ENCODE measurements around the gene DISP3.

DNA sequence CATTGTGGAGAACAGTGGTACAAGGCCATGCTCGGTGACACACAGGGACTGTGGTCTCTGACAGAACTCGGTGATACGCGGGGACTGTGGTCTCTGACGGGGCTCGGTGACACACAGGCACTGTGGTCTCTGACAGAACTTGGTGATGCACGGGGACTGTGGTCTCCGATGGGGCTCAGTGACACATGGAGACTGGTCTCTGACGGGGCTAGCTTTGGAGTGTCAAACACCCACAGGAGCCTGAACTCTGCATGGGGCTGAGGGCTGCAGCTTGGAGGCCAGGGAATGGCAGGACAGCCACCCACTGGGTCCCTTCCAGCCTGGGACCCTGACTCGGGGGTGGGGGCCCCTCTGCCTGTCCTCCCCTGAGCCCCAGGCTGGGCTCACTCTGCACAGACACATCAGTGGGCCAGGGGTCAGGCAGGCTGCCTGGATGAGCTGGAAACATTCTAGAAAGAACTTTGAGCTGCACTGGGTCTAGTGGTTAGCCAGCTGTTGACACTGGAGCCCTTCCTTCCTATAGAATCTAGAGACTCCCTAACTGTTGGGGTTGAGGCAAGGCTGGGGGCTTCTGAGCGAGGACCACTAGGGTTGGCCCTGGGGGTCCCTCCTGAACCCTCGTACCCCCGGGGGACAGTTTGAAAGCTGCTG lies 49.8 kb downstream of the DISP3 start:
- TF ChIP-seq, protein P1, sequence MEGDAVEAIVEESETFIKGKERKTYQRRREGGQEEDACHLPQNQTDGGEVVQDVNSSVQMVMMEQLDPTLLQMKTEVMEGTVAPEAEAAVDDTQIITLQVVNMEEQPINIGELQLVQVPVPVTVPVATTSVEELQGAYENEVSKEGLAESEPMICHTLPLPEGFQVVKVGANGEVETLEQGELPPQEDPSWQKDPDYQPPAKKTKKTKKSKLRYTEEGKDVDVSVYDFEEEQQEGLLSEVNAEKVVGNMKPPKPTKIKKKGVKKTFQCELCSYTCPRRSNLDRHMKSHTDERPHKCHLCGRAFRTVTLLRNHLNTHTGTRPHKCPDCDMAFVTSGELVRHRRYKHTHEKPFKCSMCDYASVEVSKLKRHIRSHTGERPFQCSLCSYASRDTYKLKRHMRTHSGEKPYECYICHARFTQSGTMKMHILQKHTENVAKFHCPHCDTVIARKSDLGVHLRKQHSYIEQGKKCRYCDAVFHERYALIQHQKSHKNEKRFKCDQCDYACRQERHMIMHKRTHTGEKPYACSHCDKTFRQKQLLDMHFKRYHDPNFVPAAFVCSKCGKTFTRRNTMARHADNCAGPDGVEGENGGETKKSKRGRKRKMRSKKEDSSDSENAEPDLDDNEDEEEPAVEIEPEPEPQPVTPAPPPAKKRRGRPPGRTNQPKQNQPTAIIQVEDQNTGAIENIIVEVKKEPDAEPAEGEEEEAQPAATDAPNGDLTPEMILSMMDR (IDR thresholded peaks at IDR 0.05): no peak
- TF ChIP-seq ZFX (IDR thresholded peaks at IDR 0.05; ENCODE audit: borderline replicate concordance): no peak

All from 22Rv1 (cell line).